MM.1S (cell line): ENCODE results near the gene GSTM1.

Experiments
- DNase-seq: peaks from one replicate; pipeline ENCODE4 v3.0.0-alpha.2; 2015
- H2AFZ ChIP-seq: fragments of 300-600 bp; sonication (generic); 2 replicates; pipeline ENCODE4 v1.6.0; 2016; ENCODE audit warnings: antibody characterized with exemption, low read length
- H3F3A ChIP-seq: fragments of 300-600 bp; sonication (generic); 2 replicates; pipeline ENCODE4 v1.6.1; 2016; ENCODE audit warnings: mild to moderate bottlenecking, antibody characterized with exemption, low read length, moderate library complexity, mixed read lengths; ENCODE audit not compliant: insufficient read depth
- H3K27ac ChIP-seq: fragments of 300-600 bp; sonication (generic); 2 replicates; pipeline ENCODE4 v1.5.1; 2016; ENCODE audit warnings: mild to moderate bottlenecking, low read length
- H3K27me3 ChIP-seq: fragments of 300-600 bp; sonication (generic); replicated peaks from 2 replicates; pipeline ENCODE4 v1.6.0; 2016; ENCODE audit warnings: low read length; ENCODE audit not compliant: insufficient read depth
- H3K36me3 ChIP-seq: fragments of 300-600 bp; sonication (generic); replicated peaks from 2 replicates; pipeline ENCODE4 v1.6.1; 2016; ENCODE audit warnings: mild to moderate bottlenecking, low read length, mixed read lengths; ENCODE audit not compliant: insufficient read depth
- H3K4me1 ChIP-seq: fragments of 300-600 bp; sonication (generic); 2 replicates; pipeline ENCODE4 v1.6.1; 2016; ENCODE audit warnings: low read length, mixed read lengths
- H3K4me2 ChIP-seq: fragments of 300-600 bp; sonication (generic); 2 replicates; pipeline ENCODE4 v1.6.0; 2016; ENCODE audit warnings: low read depth, low read length
- H3K4me3 ChIP-seq: fragments of 300-600 bp; sonication (generic); 2 replicates; pipeline ENCODE4 v1.5.1; 2016; ENCODE audit warnings: low read length, mixed read lengths
- H3K79me2 ChIP-seq: fragments of 300-600 bp; sonication (generic); 2 replicates; pipeline ENCODE4 v1.6.1; 2016; ENCODE audit warnings: mixed run types, low read length, mixed read lengths
- H3K9ac ChIP-seq: fragments of 300-600 bp; sonication (generic); 2 replicates; pipeline ENCODE4 v1.6.1; 2016; ENCODE audit warnings: low read length, mixed read lengths
- H3K9me2 ChIP-seq: fragments of 300-600 bp; sonication (generic); replicated peaks from 2 replicates; pipeline ENCODE4 v1.6.1; 2016; ENCODE audit warnings: mild to moderate bottlenecking, low read length, mixed read lengths; ENCODE audit not compliant: insufficient read depth
- H3K9me3 ChIP-seq: fragments of 300-600 bp; sonication (generic); replicated peaks from 2 replicates; pipeline ENCODE4 v1.6.1; 2016; ENCODE audit warnings: mild to moderate bottlenecking, low read length, mixed read lengths; ENCODE audit not compliant: insufficient read depth
- H4K20me1 ChIP-seq: fragments of 300-600 bp; sonication (generic); 2 replicates; pipeline ENCODE4 v1.6.1; 2016; ENCODE audit warnings: mild to moderate bottlenecking, low read length, moderate library complexity, mixed read lengths; ENCODE audit not compliant: insufficient read depth
- EZH2 ChIP-seq: fragments of 300-600 bp; sonication (generic); optimal IDR thresholded peaks from 2 replicates; pipeline ENCODE3; 2017; ENCODE audit warnings: low read depth, mild to moderate bottlenecking, antibody characterized with exemption, low read length, mixed read lengths
- EZH2phosphoT487 ChIP-seq: fragments of 300-600 bp; sonication (generic); IDR thresholded peaks from 2 replicates; pipeline ENCODE4 v1.6.1; 2018; ENCODE audit warnings: antibody characterized with exemption, low read length
- TF ChIP-seq, protein P1 (sequence below): fragments of 300-600 bp; sonication (generic); IDR thresholded peaks from 2 replicates; pipeline ENCODE4 v1.5.1; 2016; ENCODE audit warnings: antibody characterized with exemption, low read length, mixed read lengths

The GSTM1 gene

DNA sequence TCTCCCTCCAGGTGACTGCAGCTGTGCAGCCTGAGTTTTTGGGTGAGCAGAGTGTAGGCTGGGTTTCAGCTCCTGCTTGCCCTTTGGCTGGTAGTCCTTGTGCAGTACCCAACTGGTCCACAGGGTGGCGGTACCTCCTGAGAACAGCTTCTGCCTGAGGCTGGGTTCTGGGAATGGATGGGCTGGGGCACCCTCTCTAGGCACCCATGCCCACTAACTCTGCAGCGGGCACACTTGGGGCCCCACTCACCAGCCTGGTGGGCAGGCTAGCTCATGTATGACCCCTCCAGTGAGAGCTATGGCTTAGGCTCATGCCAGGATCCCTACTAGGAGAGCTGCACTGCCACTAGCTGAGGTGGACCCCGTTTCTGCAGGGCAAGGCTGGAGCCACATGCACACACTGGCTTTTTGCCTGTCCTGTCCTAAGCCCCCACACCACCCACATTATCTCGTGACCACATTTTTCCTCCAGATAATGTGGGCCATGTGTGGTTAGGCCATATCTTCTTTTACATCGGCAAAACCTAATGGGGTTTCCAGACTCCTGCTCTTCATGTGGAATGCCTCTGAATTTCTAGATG, 47.2 kb upstream of the GSTM1 start:
- Histone ChIP-seq H3K4me1 (peaks cover 13% of the 10 kb centered on the region), H3F3A (no peaks in the 10 kb centered on the region), H3K4me3 (no peak overlapping the region), H3K27ac (no peak overlapping the region), H3K36me3 (no peaks in the 10 kb centered on the region), H3K9ac (no peak overlapping the region), H3K27me3 (no peaks in the 10 kb centered on the region), H4K20me1 (no peaks in the 10 kb centered on the region), H2AFZ (0 out of 2 replicates have a peak overlapping the region, but pooled peaks have one; percentile 27), H3K9me2 (no peaks in the 10 kb centered on the region), H3K4me2 (no peak overlapping the region), H3K9me3 (no peaks in the 10 kb centered on the region), H3K79me2 (no peaks in the 10 kb centered on the region)
- no peak for TF ChIP-seq EZH2
- TF ChIP-seq, protein P1, sequence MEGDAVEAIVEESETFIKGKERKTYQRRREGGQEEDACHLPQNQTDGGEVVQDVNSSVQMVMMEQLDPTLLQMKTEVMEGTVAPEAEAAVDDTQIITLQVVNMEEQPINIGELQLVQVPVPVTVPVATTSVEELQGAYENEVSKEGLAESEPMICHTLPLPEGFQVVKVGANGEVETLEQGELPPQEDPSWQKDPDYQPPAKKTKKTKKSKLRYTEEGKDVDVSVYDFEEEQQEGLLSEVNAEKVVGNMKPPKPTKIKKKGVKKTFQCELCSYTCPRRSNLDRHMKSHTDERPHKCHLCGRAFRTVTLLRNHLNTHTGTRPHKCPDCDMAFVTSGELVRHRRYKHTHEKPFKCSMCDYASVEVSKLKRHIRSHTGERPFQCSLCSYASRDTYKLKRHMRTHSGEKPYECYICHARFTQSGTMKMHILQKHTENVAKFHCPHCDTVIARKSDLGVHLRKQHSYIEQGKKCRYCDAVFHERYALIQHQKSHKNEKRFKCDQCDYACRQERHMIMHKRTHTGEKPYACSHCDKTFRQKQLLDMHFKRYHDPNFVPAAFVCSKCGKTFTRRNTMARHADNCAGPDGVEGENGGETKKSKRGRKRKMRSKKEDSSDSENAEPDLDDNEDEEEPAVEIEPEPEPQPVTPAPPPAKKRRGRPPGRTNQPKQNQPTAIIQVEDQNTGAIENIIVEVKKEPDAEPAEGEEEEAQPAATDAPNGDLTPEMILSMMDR: peak; percentile 74
- TF ChIP-seq EZH2phosphoT487: no peak
- peak; percentile 60 for DNase-seq

DNA sequence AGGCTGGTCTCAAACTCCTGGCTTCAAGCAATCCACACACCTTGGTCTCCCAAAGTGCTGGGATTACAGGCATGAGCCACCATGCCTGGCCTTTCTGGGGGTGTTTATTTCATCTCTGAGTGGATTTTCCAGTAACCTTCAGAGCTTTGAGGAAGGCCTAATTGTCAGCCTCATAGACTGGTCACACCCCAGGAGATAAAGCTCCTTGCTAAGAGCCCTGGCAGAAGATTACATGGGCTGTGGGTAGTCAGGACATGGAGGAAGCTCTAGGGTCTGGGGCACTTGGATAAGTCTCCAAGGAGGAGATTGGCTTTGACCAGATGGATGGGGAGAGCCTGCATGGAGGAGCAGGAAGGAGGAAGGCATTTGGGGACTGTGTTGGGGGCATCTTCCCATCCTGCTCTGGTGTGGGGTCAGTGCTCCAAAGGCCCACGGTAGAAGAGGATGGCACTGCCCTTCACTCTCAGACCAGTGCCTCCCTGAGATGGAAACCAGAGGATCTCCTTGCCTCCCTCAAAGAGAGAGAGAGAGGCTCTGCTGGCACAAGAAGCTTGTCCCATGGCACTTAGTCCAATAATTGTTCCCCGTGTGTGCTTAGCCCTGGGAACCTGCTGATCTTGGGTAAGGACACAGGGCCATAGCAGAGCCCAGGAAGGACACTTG, 46.4 kb upstream of the GSTM1 start:
- Histone ChIP-seq H3K4me3 (no peak overlapping the region), H3K4me1 (peaks cover 5% of the 10 kb centered on the region; the same call in 1 of the 2 replicates), H3K27me3 (no peaks in the 10 kb centered on the region), H3K9me2 (no peaks in the 10 kb centered on the region), H3K27ac (no peak overlapping the region), H3K4me2 (no peak overlapping the region), H3F3A (no peaks in the 10 kb centered on the region), H3K9ac (no peak overlapping the region), H4K20me1 (no peaks in the 10 kb centered on the region), H3K79me2 (no peaks in the 10 kb centered on the region), H3K9me3 (no peaks in the 10 kb centered on the region), H3K36me3 (no peaks in the 10 kb centered on the region), H2AFZ (no peak overlapping the region)
- TF ChIP-seq EZH2 (no peak), EZH2phosphoT487 (no peak)
- TF ChIP-seq, protein P1: no peak
- no peak for DNase-seq

DNA sequence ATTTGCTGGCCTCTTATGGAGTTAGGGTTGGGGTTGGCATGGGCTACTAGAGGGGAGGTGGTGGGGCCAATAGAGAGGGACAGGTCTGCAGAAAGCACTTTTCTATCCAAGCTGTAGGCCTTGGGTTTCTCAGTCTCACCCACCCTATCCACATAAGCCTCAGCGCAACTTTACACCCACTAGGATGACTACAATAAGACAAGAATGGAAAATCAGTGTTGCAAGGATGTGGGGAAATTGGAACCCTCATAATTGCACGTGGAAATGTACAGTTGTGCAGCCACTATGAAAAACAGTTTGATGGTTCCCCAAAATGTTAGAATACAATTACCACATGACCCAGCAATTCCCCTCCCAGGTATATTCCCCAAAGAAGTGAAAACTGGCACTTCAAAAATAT, 45.8 kb upstream of the GSTM1 start:
- H3K27me3 ChIP-seq: no peaks in the 10 kb centered on the region

More for the DNA sequence above, 45.8 kb upstream of the GSTM1 start:
- Histone ChIP-seq H3K9me3 (no peaks in the 10 kb centered on the region), H3K27ac (no peak overlapping the region), H3F3A (no peaks in the 10 kb centered on the region), H4K20me1 (no peaks in the 10 kb centered on the region), H3K36me3 (no peaks in the 10 kb centered on the region), H3K79me2 (no peaks in the 10 kb centered on the region), H2AFZ (no peak overlapping the region), H3K4me2 (no peak overlapping the region), H3K4me1 (0 out of 2 replicates have a peak, but pooled peaks cover 3% of the 10 kb centered on the region), H3K9me2 (no peaks in the 10 kb centered on the region), H3K4me3 (no peak overlapping the region), H3K9ac (no peak overlapping the region)
- TF ChIP-seq EZH2phosphoT487 (no peak), EZH2 (no peak)
- TF ChIP-seq, protein P1: no peak
- DNase-seq: no peak
